Hepatocyte (in vitro differentiated cells): ENCODE measurements around the gene SYT12. TPM values are rescaled to one million over a fixed set of nuclear protein-coding genes. Genes with fewer than 3 reads are reported as not detected.

Source experiments
- DNase-seq: peaks from one replicate; pipeline ENCODE4 v3.0.0-alpha.2; 2016; ENCODE audit warnings: low spot score
- H2AFZ ChIP-seq: fragments of 200-600 bp; sonication (generic); 2 replicates; pipeline ENCODE4 v1.6.0; 2016; ENCODE audit warnings: antibody characterized with exemption, mild to moderate bottlenecking
- H3K27ac ChIP-seq: fragments of 200-600 bp; sonication (generic); 2 replicates; pipeline ENCODE4 v1.5.1; 2016; ENCODE audit warnings: mild to moderate bottlenecking
- H3K27me3 ChIP-seq: fragments of 200-600 bp; sonication (generic); 2 replicates; pipeline ENCODE4 v1.6.1; 2016
- H3K36me3 ChIP-seq: fragments of 200-600 bp; sonication (generic); replicated peaks from 2 replicates; pipeline ENCODE4 v1.5.1; 2016; ENCODE audit warnings: low read depth; ENCODE audit not compliant: insufficient read depth
- H3K4me1 ChIP-seq: fragments of 200-600 bp; sonication (generic); 2 replicates; pipeline ENCODE4 v1.5.1; 2016; ENCODE audit warnings: mild to moderate bottlenecking, moderate library complexity; ENCODE audit not compliant: insufficient read depth
- H3K4me2 ChIP-seq: fragments of 200-600 bp; sonication (generic); 2 replicates; pipeline ENCODE4 v1.6.0; 2016
- H3K4me3 ChIP-seq: fragments of 200-600 bp; sonication (generic); 2 replicates; pipeline ENCODE4 v1.5.1; 2016; ENCODE audit warnings: mild to moderate bottlenecking
- H3K79me2 ChIP-seq: fragments of 200-600 bp; sonication (generic); 2 replicates; pipeline ENCODE4 v1.6.0; 2017; ENCODE audit warnings: mild to moderate bottlenecking
- H3K9me2 ChIP-seq: fragments of 200-600 bp; sonication (generic); replicated peaks from 2 replicates; pipeline ENCODE4 v1.6.0; 2017; ENCODE audit warnings: mild to moderate bottlenecking; ENCODE audit not compliant: insufficient read depth
- H3K9me3 ChIP-seq: fragments of 200-600 bp; sonication (generic); 2 replicates; pipeline ENCODE4 v1.5.1; 2016; ENCODE audit warnings: low read depth, mild to moderate bottlenecking
- H4K20me1 ChIP-seq: fragments of 200-600 bp; sonication (generic); 2 replicates; pipeline ENCODE4 v1.6.0; 2016; ENCODE audit warnings: mild to moderate bottlenecking; ENCODE audit not compliant: insufficient read depth, poor library complexity, severe bottlenecking
- CTCF ChIP-seq: fragments of 200-600 bp; sonication (generic); IDR thresholded peaks from 2 replicates; pipeline ENCODE4 v1.5.1; 2016; ENCODE audit warnings: antibody characterized with exemption, mild to moderate bottlenecking; ENCODE audit not compliant: poor library complexity
- EZH2 ChIP-seq: fragments of 200-600 bp; sonication (generic); IDR thresholded peaks from 2 replicates; pipeline ENCODE4 v1.6.1; 2016; ENCODE audit warnings: antibody characterized with exemption, mild to moderate bottlenecking, borderline replicate concordance
- EZH2phosphoT487 ChIP-seq: fragments of 200-600 bp; sonication (generic); IDR thresholded peaks from one replicate; pipeline ENCODE4 v1.6.1; 2018; ENCODE audit warnings: antibody characterized with exemption, mild to moderate bottlenecking, low read depth, moderate library complexity; ENCODE audit not compliant: unreplicated experiment, severe bottlenecking
- WGBS: methylation state at CpG from one replicate; pipeline ENCODE4 v1.1.6; 2016; ENCODE audit warnings: low lambda C conversion rate; ENCODE audit errors: missing lambda C conversion rate; 5-methylcytosine and 5-hydroxymethylcytosine counted together
- polyA plus RNA-seq: library from polyadenylated mRNA; unstranded; fragments of >200 nt; fragmentation: Nextera tagmentation; extraction: Ambion mirVana; gene quantifications from 2 replicates; pipeline ENCODE4 v1.2.1, GENCODE V29; 2016
- total RNA-seq: library from RNA; depleted of rRNA; stranded (reverse); fragments of >200 nt; gene quantifications from 2 replicates; pipeline ENCODE4 v1.2.3, GENCODE V29; 2014

The SYT12 gene
- total and polyA plus RNA-seq, 2 experiments from 2014 or later = 0.27 to 0.50 TPM

GRCh38 chr11:67041602-67042001 lies 18.7 kb downstream of the SYT12 start:
- no peaks in the 10 kb centered on the region for H4K20me1 ChIP-seq
- H3K27ac ChIP-seq = no peak overlapping the region
- no peaks in the 10 kb centered on the region for H3K79me2 ChIP-seq
- TF ChIP-seq EZH2 (no peak), EZH2phosphoT487 (no peak), CTCF (no peak)
- no peaks in the 10 kb centered on the region for H3K4me1 ChIP-seq
- no peaks in the 10 kb centered on the region for H3K27me3 ChIP-seq
- no peaks in the 10 kb centered on the region for H3K9me3 ChIP-seq
- no peak overlapping the region for H3K4me2 ChIP-seq
- no peaks in the 10 kb centered on the region for H3K36me3 ChIP-seq
- H2AFZ ChIP-seq = no peak overlapping the region
- H3K4me3 ChIP-seq = no peak overlapping the region
- no peak for DNase-seq
- WGBS = 71% methylated on average over 3 of the region's 3 CpGs
- no peaks in the 10 kb centered on the region for H3K9me2 ChIP-seq

- H4K20me1 ChIP-seq = no peaks in the 10 kb centered on the region
- no peaks in the 10 kb centered on the region for H3K79me2 ChIP-seq
These were observed 20.8 kb downstream of the SYT12 start for GRCh38 chr11:67043572-67044349.

GRCh38 chr11:67044496-67044895 lies 21.6 kb downstream of the SYT12 start:
- Histone ChIP-seq H2AFZ (no peak overlapping the region), H3K27me3 (no peaks in the 10 kb centered on the region), H3K36me3 (no peaks in the 10 kb centered on the region), H3K4me1 (no peaks in the 10 kb centered on the region), H3K9me3 (no peaks in the 10 kb centered on the region), H3K79me2 (no peaks in the 10 kb centered on the region), H3K27ac (no peak overlapping the region), H3K9me2 (no peaks in the 10 kb centered on the region), H3K4me3 (no peak overlapping the region), H3K4me2 (no peak overlapping the region), H4K20me1 (no peaks in the 10 kb centered on the region)
- 92% methylated on average over 14 of the region's 14 CpGs for WGBS
- TF ChIP-seq EZH2 (no peak), CTCF (no peak), EZH2phosphoT487 (no peak)
- DNase-seq = no peak

More at GRCh38 chr11:67043572-67044349, 20.8 kb downstream of the SYT12 start:
- Histone ChIP-seq H3K4me2 (no peak overlapping the region), H3K36me3 (no peaks in the 10 kb centered on the region), H2AFZ (no peak overlapping the region), H3K4me1 (no peaks in the 10 kb centered on the region), H3K9me2 (no peaks in the 10 kb centered on the region), H3K4me3 (no peak overlapping the region), H3K27ac (no peak overlapping the region), H3K9me3 (no peaks in the 10 kb centered on the region), H3K27me3 (no peaks in the 10 kb centered on the region)
- 85% methylated on average over 18 of the region's 18 CpGs for WGBS
- TF ChIP-seq CTCF (no peak), EZH2 (no peak), EZH2phosphoT487 (no peak)
- no peak for DNase-seq
